Keratinocyte (primary cell): ENCODE results near the gene ANXA11. TPM values are rescaled to one million over a fixed set of nuclear protein-coding genes. Genes with fewer than 3 reads are reported as not detected.
"Not testable (repeated sequence)": the region's sequence is repeated elsewhere in the genome, so short reads cannot be mapped to it uniquely, and the experiment has no call there.

Experiments used
- DNase-seq: peaks from one replicate; pipeline ENCODE4 v3.0.0-alpha.2; 2011; ENCODE audit warnings: low read depth, missing footprints, low spot score
- FAIRE-seq: peaks from 2 replicates; lab custom pipeline; 2011; peaks lifted over from hg19 to GRCh38; lab: Jason Lieb, UNC
- H2AFZ ChIP-seq: 2 replicates; pipeline ENCODE4 v1.6.0; 2012; ENCODE audit warnings: low read length, control low read depth, inconsistent platforms; ENCODE audit not compliant: control insufficient read depth
- H3K27ac ChIP-seq: 2 replicates; pipeline ENCODE4 v1.5.1; 2011; ENCODE audit warnings: low read length; ENCODE audit not compliant: control insufficient read depth, insufficient read depth
- H3K27me3 ChIP-seq: 3 replicates; pipeline ENCODE4 v1.6.0; 2011; ENCODE audit warnings: low read length; ENCODE audit not compliant: control insufficient read depth, insufficient read depth; ENCODE audit errors: extremely low read depth
- H3K36me3 ChIP-seq, 2 experiments: 2 replicates in 1 of 2; 3 replicates in 1 of 2; pipeline ENCODE4 v1.5.1; 2011; ENCODE audit warnings: low read length in 2 of 2, mild to moderate bottlenecking in 1 of 2; ENCODE audit not compliant: control insufficient read depth in 2 of 2, insufficient read depth in 2 of 2; ENCODE audit errors: extremely low read depth in 1 of 2
- H3K4me1 ChIP-seq: 3 replicates; pipeline ENCODE4 v1.5.1; 2011; ENCODE audit warnings: low read length; ENCODE audit not compliant: control insufficient read depth, insufficient read depth; ENCODE audit errors: extremely low read depth
- H3K4me2 ChIP-seq: 3 replicates; pipeline ENCODE4 v1.6.0; 2011; ENCODE audit warnings: low read depth, low read length; ENCODE audit not compliant: control insufficient read depth, insufficient read depth; ENCODE audit errors: extremely low read depth
- H3K4me3 ChIP-seq, 3 experiments: fragments of 200-600 bp in 1 of 3; sonication (generic) in 1 of 3; 2 replicates in 2 of 3; 3 replicates in 1 of 3; pipeline ENCODE4 v1.5.1; 2011 to 2016; ENCODE audit warnings: low read length in 3 of 3, mild to moderate bottlenecking in 3 of 3, control low read depth in 2 of 3, inconsistent platforms in 1 of 3, low read depth in 1 of 3, mixed read lengths in 1 of 3, mixed run types in 1 of 3, moderate library complexity in 1 of 3; ENCODE audit not compliant: control insufficient read depth in 2 of 3, insufficient read depth in 2 of 3; ENCODE audit errors: extremely low read depth in 1 of 3
- H3K79me2 ChIP-seq: 2 replicates; pipeline ENCODE4 v1.6.0; 2012; ENCODE audit warnings: low read length; ENCODE audit not compliant: control insufficient read depth, insufficient read depth
- H3K9ac ChIP-seq: 3 replicates; pipeline ENCODE4 v1.6.0; 2011; ENCODE audit warnings: low read length; ENCODE audit not compliant: control insufficient read depth, insufficient read depth; ENCODE audit errors: extremely low read depth
- H3K9me1 ChIP-seq: 3 replicates; pipeline ENCODE4 v1.6.0; 2011; ENCODE audit warnings: low read length; ENCODE audit not compliant: control insufficient read depth, insufficient read depth; ENCODE audit errors: extremely low read depth
- H3K9me3 ChIP-seq: 2 replicates; pipeline ENCODE4 v1.5.1; 2012; ENCODE audit warnings: low read depth, low read length; ENCODE audit not compliant: control insufficient read depth
- H4K20me1 ChIP-seq: 3 replicates; pipeline ENCODE4 v1.6.0; 2011; ENCODE audit warnings: low read length; ENCODE audit not compliant: control insufficient read depth, insufficient read depth; ENCODE audit errors: extremely low read depth
- CTCF ChIP-seq, 3 experiments: IDR thresholded peaks in 1 of 3; conservative IDR thresholded peaks in 1 of 3; optimal IDR thresholded peaks in 1 of 3; 2 replicates in 2 of 3; 3 replicates in 1 of 3; pipeline versions ENCODE3 to v1.5.1; 2011; ENCODE audit warnings: low read length in 3 of 3, mild to moderate bottlenecking in 3 of 3, moderate library complexity in 2 of 3, control low read depth in 1 of 3, inconsistent platforms in 1 of 3; ENCODE audit not compliant: insufficient read depth in 2 of 3; ENCODE audit errors: extremely low read depth in 1 of 3
- EZH2 ChIP-seq: IDR thresholded peaks from one replicate; pipeline ENCODE4 v1.6.1; 2012; ENCODE audit warnings: inconsistent platforms, mild to moderate bottlenecking, low read length, moderate library complexity
- dilution Hi-C: fragments of 300-500 bp; cut with MboI; formaldehyde crosslinking; loops from one replicate; pipeline ENCODE4 v1.7.0; 2020; ENCODE audit warnings: low sequenced_read_pairs; ENCODE audit not compliant: extremely low pct_ligation_motif_present
- polyA plus RNA-seq, 5 experiments: library from polyadenylated mRNA; depleted of rRNA in 3 of 5; stranded (reverse) in 3 of 5; stranded (forward) in 1 of 5; unstranded in 1 of 5; fragments of >200 nt; gene quantifications; 1 replicate in 1 of 5; 2 replicates in 3 of 5; 3 replicates in 1 of 5; pipeline versions ENCODE4 v1.2.1 to v1.2.3, GENCODE V29; 2011 to 2012; ENCODE audit warnings: missing spikeins in 2 of 5, low read depth in 1 of 5, low replicate concordance in 1 of 5

ANXA11 gene
- polyA plus RNA-seq, 1 donor (not counting 4 experiments of a cell fraction or from before 2014, with no cell fraction given): 97.9 TPM

GRCh38 chr10:80214368-80214982, 9.1 kb upstream of the ANXA11 start:
- H3K27me3 ChIP-seq, DNase-seq, H4K20me1 ChIP-seq, H3K36me3 ChIP-seq, H3K9me3 ChIP-seq, H3K9me1 ChIP-seq, H2AFZ ChIP-seq, H3K9ac ChIP-seq, H3K4me1 ChIP-seq, dilution Hi-C loops, H3K4me2 ChIP-seq, H3K4me3 ChIP-seq, FAIRE-seq, H3K27ac ChIP-seq, H3K79me2 ChIP-seq: not testable (repeated sequence)

- FAIRE-seq, H3K9me3 ChIP-seq, H3K9me1 ChIP-seq, H3K4me1 ChIP-seq, H3K79me2 ChIP-seq, H3K36me3 ChIP-seq, H3K4me3 ChIP-seq, H3K27ac ChIP-seq, DNase-seq, dilution Hi-C loops, H3K27me3 ChIP-seq, H2AFZ ChIP-seq, H3K4me2 ChIP-seq, H4K20me1 ChIP-seq, H3K9ac ChIP-seq: not testable (repeated sequence)
Measured at GRCh38 chr10:80212535-80213115, 7.3 kb upstream of the ANXA11 start.

GRCh38 chr10:80211786-80212185, 6.4 kb upstream of the ANXA11 start:
- no peak overlapping the region for H2AFZ ChIP-seq
- no peak overlapping the region for H3K4me2 ChIP-seq
- no peaks in the 10 kb centered on the region for H4K20me1 ChIP-seq
- TF ChIP-seq EZH2 (no peak), CTCF (optimal IDR thresholded peaks at IDR 0.05 in 1 of 3, IDR thresholded peaks at IDR 0.05 in 1 of 3, conservative IDR thresholded peaks at IDR 0.05 in 1 of 3; ENCODE audit: extremely low read depth in 1 of 3, insufficient read depth in 2 of 3, low read length in 3 of 3) (no peak)
- H3K36me3 ChIP-seq: no peaks in the 10 kb centered on the region
- DNase-seq: no peak
- no peak overlapping the region for H3K4me3 ChIP-seq
- H3K27me3 ChIP-seq: no peaks in the 10 kb centered on the region
- no peaks in the 10 kb centered on the region for H3K9me3 ChIP-seq
- dilution Hi-C loops: no loop called here
- H3K79me2 ChIP-seq: no peaks in the 10 kb centered on the region
- no peak for FAIRE-seq
- H3K9me1 ChIP-seq: no peaks in the 10 kb centered on the region
- no peak overlapping the region for H3K27ac ChIP-seq
- H3K4me1 ChIP-seq: peaks cover 10% of the 10 kb centered on the region
- H3K9ac ChIP-seq: no peak overlapping the region
